ENCODE results near the gene TPRN. TPM values are rescaled to one million over a fixed set of nuclear protein-coding genes. Genes with fewer than 3 reads are reported as not detected.

Gene TPRN
- total and polyA plus RNA-seq, 9 of the 15 experiments (the other 6 are each of a cell fraction or from before 2014, with no cell fraction given): 0.31 to 31.9 (median 4.4) TPM

DNA sequence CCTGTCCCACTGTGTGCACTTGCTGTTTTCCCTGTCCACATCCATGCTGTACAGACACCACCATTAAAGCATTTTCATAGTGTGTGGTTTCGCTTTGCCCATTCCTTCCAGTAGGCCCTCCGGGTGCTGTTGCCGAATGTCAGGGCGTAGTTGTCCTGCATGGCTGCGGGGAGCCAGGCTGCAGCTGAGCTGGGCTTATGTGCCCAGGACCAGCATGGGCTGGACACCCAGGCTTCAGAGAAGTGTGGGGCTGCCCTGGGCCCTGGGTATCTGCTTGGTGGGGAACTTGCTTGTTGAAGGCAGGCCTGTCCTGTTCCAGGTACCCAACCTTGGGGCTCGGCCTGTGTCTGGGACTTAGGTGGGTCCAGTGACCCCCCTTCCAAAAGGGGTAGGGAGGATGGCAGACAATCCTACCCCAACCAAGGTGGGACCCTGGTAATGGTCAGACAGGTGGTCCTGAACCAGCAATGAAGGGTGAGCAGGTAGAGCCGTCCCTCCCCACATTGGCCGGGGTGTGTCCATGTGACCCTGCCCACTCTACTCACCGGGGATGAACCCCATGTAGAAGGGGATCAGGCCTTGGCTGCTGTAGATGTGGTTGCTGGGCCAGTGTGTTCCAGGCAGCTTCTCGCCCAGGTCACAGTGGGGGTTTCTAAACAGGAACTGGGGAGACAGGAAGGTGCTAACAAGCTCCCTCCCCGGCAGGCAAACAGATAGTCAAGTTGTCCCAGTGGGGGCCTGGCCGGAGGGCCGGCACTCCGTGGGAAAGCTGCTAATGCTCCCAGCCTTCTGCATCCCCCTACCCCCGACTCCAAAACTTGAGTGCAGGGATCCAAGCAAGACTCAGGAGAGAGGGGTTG lies 43.3 kb upstream of the TPRN start (continued):
- no peak for TF ChIP-seq MGA (IDR thresholded peaks at IDR 0.05)
- TF ChIP-seq PTRF (tag; IDR thresholded peaks at IDR 0.05): no peak
- TF ChIP-seq, protein P1, sequence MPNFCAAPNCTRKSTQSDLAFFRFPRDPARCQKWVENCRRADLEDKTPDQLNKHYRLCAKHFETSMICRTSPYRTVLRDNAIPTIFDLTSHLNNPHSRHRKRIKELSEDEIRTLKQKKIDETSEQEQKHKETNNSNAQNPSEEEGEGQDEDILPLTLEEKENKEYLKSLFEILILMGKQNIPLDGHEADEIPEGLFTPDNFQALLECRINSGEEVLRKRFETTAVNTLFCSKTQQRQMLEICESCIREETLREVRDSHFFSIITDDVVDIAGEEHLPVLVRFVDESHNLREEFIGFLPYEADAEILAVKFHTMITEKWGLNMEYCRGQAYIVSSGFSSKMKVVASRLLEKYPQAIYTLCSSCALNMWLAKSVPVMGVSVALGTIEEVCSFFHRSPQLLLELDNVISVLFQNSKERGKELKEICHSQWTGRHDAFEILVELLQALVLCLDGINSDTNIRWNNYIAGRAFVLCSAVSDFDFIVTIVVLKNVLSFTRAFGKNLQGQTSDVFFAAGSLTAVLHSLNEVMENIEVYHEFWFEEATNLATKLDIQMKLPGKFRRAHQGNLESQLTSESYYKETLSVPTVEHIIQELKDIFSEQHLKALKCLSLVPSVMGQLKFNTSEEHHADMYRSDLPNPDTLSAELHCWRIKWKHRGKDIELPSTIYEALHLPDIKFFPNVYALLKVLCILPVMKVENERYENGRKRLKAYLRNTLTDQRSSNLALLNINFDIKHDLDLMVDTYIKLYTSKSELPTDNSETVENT (CRISPR knock-in tag; IDR thresholded peaks at IDR 0.05): no peak
- no peak for TF ChIP-seq ZNF77 (CRISPR knock-in tag; IDR thresholded peaks at IDR 0.05)
- TF ChIP-seq RBM14 (IDR thresholded peaks at IDR 0.05; ENCODE audit: borderline replicate concordance, insufficient read depth, low read depth, low read length): no peak
- TF ChIP-seq ESRRB (CRISPR knock-in tag; IDR thresholded peaks at IDR 0.05; ENCODE audit: borderline replicate concordance): 0 out of 2 replicates have a peak, but pooled peaks have one; percentile 4
- TF ChIP-seq SMAD1 (IDR thresholded peaks at IDR 0.05; ENCODE audit: low read depth, low read length, partially characterized antibody): no peak
- TF ChIP-seq NRF1 (conservative IDR thresholded peaks at IDR 0.05 in 1 of 2, IDR thresholded peaks at IDR 0.05 in 1 of 2): no peak
- 0 out of 2 replicates have a peak, but pooled peaks have one; percentile 13 for TF ChIP-seq ZBED1 (IDR thresholded peaks at IDR 0.05)
- no peak for TF ChIP-seq ZNF143 (CRISPR knock-in tag; IDR thresholded peaks at IDR 0.05)
- no peak for TF ChIP-seq ELF2 (CRISPR knock-in tag; IDR thresholded peaks at IDR 0.05)
- 0 out of 2 replicates have a peak, but pooled peaks have one; percentile 14 for TF ChIP-seq ZNF354B (CRISPR knock-in tag; IDR thresholded peaks at IDR 0.05)
- TF ChIP-seq PPARD (CRISPR knock-in tag; IDR thresholded peaks at IDR 0.05): no peak
- TF ChIP-seq ARID2 (IDR thresholded peaks at IDR 0.05): no peak
- no peak for TF ChIP-seq CAMTA2 (CRISPR knock-in tag; conservative IDR thresholded peaks at IDR 0.05)
